SU-DHL-6 (cell line): ENCODE results near the gene ISG20.

Experiments used
- H2AFZ ChIP-seq: fragments of 200-600 bp; sonication (generic); 2 replicates; pipeline ENCODE4 v1.6.1; 2014; ENCODE audit warnings: low read depth, mild to moderate bottlenecking, moderate library complexity, mixed read lengths, antibody characterized with exemption, low read length; ENCODE audit not compliant: severe bottlenecking
- H3F3A ChIP-seq: fragments of 200-600 bp; shearing (Covaris generic); 2 replicates; pipeline ENCODE4 v1.6.0; 2016; ENCODE audit warnings: antibody characterized with exemption, mild to moderate bottlenecking; ENCODE audit not compliant: insufficient read depth
- H3K27ac ChIP-seq: fragments of 200-600 bp; sonication (generic); 2 replicates; pipeline ENCODE4 v1.5.1; 2016; ENCODE audit warnings: low read depth, mild to moderate bottlenecking, low read length, moderate library complexity, mixed read lengths
- H3K27me3 ChIP-seq: fragments of 200-600 bp; sonication (generic), shearing (Covaris generic); 2 replicates; pipeline ENCODE4 v1.6.0; 2014; ENCODE audit warnings: mild to moderate bottlenecking, low read length
- H3K36me3 ChIP-seq: fragments of 200-600 bp; sonication (generic); 2 replicates; pipeline ENCODE4 v1.6.1; 2014; ENCODE audit warnings: mild to moderate bottlenecking, low read length, mixed read lengths
- H3K4me2 ChIP-seq: fragments of 300-600, 200-600 bp; shearing (Covaris generic), sonication (generic); 2 replicates; pipeline ENCODE4 v1.6.0; 2014; ENCODE audit warnings: low read length, low read depth, mild to moderate bottlenecking; ENCODE audit not compliant: poor library complexity, severe bottlenecking
- H3K4me3 ChIP-seq: fragments of 200-600 bp; sonication (generic); 2 replicates; pipeline ENCODE4 v1.5.1; 2014; ENCODE audit warnings: antibody characterized with exemption, low read length, mild to moderate bottlenecking, mixed read lengths; ENCODE audit not compliant: insufficient read depth, poor library complexity, severe bottlenecking
- H3K79me2 ChIP-seq: fragments of 200-600 bp; sonication (generic); 2 replicates; pipeline ENCODE4 v1.6.1; 2014; ENCODE audit warnings: mild to moderate bottlenecking, low read length, moderate library complexity; ENCODE audit not compliant: insufficient read depth
- H3K9ac ChIP-seq: fragments of 200-600 bp; sonication (generic); 2 replicates; pipeline ENCODE4 v1.7.0; 2014; ENCODE audit warnings: mild to moderate bottlenecking, low read length
- H3K9me2 ChIP-seq: fragments of 200-600 bp; sonication (generic); replicated peaks from 2 replicates; pipeline ENCODE4 v1.6.1; 2014; ENCODE audit warnings: low read length; ENCODE audit not compliant: insufficient read depth
- H3K9me3 ChIP-seq: fragments of 200-600 bp; sonication (generic); 2 replicates; pipeline ENCODE4 v1.6.1; 2014; ENCODE audit warnings: low read length, mixed read lengths; ENCODE audit not compliant: insufficient read depth
- H4K20me1 ChIP-seq: fragments of 200-600 bp; sonication (generic); 2 replicates; pipeline ENCODE4 v1.6.1; 2014; ENCODE audit warnings: low read depth, mild to moderate bottlenecking, antibody characterized with exemption, low read length, moderate library complexity, mixed read lengths
- CTCF ChIP-seq: fragments of 200-600 bp; sonication (generic); IDR thresholded peaks from one replicate; pipeline ENCODE4 v1.5.1; 2017; ENCODE audit warnings: antibody characterized with exemption, mild to moderate bottlenecking, low read length, moderate library complexity; ENCODE audit not compliant: insufficient read depth, poor library complexity, severe bottlenecking
- EZH2phosphoT487 ChIP-seq: fragments of 200-600 bp; sonication (generic), shearing (Covaris generic); conservative IDR thresholded peaks from 2 replicates; pipeline ENCODE4 v1.6.1; 2018; ENCODE audit warnings: mild to moderate bottlenecking, antibody characterized with exemption, low read length, moderate library complexity, mixed read lengths

The ISG20 gene

DNA sequence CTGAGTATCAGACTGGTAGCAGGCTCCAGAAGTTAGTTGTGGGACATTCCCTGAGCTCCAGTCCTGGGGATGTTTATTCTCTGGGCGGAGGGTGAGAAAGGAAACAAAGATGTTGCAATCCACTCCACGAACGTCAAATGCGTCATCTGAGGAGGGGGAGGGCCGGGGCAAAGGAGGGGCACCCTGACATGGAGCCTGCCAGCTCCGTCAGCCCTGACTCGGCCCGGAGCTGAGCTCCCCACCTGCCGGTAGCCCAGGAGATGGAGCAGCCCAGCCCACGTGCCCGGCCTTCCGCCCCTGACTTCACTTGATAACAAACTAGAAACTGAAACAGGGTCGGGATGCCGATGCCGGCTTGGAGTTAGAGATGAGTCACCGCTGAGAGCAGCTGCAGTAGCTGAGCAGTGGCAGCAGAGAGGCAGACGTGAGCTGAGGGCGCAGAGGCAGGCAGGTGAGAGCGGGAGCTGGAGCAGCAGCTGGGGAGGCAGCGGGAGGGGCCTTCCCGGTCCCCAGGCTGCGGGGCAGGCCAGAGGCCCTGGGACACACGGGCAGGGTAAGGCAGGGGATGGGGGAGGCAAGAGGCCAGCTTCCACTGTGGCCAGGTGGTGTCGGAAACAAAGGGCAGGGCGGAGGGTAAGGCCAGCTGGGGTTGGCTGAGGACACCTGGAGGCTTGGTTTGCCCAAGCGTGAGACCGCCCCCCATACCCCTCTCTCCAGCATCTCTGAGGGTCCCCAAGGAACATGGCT, at the start of gene ISG20:
TSS of gene ISG20 (plus strand) at position 391 of the 747 bp plus-strand sequence. CDS start at position 742, 351 bp downstream.
- H3K27ac ChIP-seq: peak within 1 kb of the TSS; percentile 37
- peak within 1 kb of the TSS; percentile 39 for H3K4me2 ChIP-seq
- no peaks in the 10 kb centered on the region for H3K9me2 ChIP-seq
- no peaks in the 10 kb centered on the region for H3K79me2 ChIP-seq
- no peaks in the 10 kb centered on the region for H3K9me3 ChIP-seq
- peaks cover 30% of the 10 kb centered on the region for H3F3A ChIP-seq
- peak within 1 kb of the TSS; percentile 12 for H3K4me3 ChIP-seq
- H2AFZ ChIP-seq: no peak within 1 kb of the TSS
- TF ChIP-seq EZH2phosphoT487 (no peak), CTCF (peak; percentile 13)
- H3K9ac ChIP-seq: peak within 1 kb of the TSS; percentile 26
- no peaks in the 10 kb centered on the region for H3K27me3 ChIP-seq
- no peaks in the 10 kb centered on the region for H3K36me3 ChIP-seq
- H4K20me1 ChIP-seq: no peaks in the 10 kb centered on the region

GRCh38 chr15:88590759-88591158, 48.1 kb upstream of the ISG20 start:
- Histone ChIP-seq H3K27me3 (no peaks in the 10 kb centered on the region), H3K9ac (no peak overlapping the region), H3K79me2 (no peaks in the 10 kb centered on the region), H4K20me1 (no peaks in the 10 kb centered on the region), H2AFZ (no peak overlapping the region), H3K27ac (no peak overlapping the region), H3K9me3 (no peaks in the 10 kb centered on the region), H3K4me3 (no peak overlapping the region), H3K9me2 (no peaks in the 10 kb centered on the region), H3K36me3 (no peaks in the 10 kb centered on the region), H3K4me2 (no peak overlapping the region), H3F3A (no peaks in the 10 kb centered on the region)
- TF ChIP-seq CTCF (no peak), EZH2phosphoT487 (no peak)

- Histone ChIP-seq H3K4me3 (no peak overlapping the region), H3K36me3 (no peaks in the 10 kb centered on the region), H3K9me2 (no peaks in the 10 kb centered on the region), H3K79me2 (no peaks in the 10 kb centered on the region), H3K4me2 (no peak overlapping the region), H2AFZ (no peak overlapping the region), H4K20me1 (no peaks in the 10 kb centered on the region), H3F3A (no peaks in the 10 kb centered on the region), H3K27ac (no peak overlapping the region), H3K9me3 (no peaks in the 10 kb centered on the region), H3K9ac (no peak overlapping the region), H3K27me3 (no peaks in the 10 kb centered on the region)
- no peak for TF ChIP-seq CTCF
- no peak for TF ChIP-seq EZH2phosphoT487
Observed at GRCh38 chr15:88591384-88591783, 47.4 kb upstream of the ISG20 start.
